Measurements from ENCODE around the gene SREBF2. TPM values are rescaled to one million over a fixed set of nuclear protein-coding genes. Genes with fewer than 3 reads are reported as not detected.
A peak's percentile ranks its signal among the peaks of the same experiment; 100 is the strongest.

The SREBF2 gene
- total and polyA plus RNA-seq, 10 of the 15 experiments (the other 5 are each of a cell fraction or from before 2014, with no cell fraction given), result 2.4 to 177 (median 78.8) TPM

DNA sequence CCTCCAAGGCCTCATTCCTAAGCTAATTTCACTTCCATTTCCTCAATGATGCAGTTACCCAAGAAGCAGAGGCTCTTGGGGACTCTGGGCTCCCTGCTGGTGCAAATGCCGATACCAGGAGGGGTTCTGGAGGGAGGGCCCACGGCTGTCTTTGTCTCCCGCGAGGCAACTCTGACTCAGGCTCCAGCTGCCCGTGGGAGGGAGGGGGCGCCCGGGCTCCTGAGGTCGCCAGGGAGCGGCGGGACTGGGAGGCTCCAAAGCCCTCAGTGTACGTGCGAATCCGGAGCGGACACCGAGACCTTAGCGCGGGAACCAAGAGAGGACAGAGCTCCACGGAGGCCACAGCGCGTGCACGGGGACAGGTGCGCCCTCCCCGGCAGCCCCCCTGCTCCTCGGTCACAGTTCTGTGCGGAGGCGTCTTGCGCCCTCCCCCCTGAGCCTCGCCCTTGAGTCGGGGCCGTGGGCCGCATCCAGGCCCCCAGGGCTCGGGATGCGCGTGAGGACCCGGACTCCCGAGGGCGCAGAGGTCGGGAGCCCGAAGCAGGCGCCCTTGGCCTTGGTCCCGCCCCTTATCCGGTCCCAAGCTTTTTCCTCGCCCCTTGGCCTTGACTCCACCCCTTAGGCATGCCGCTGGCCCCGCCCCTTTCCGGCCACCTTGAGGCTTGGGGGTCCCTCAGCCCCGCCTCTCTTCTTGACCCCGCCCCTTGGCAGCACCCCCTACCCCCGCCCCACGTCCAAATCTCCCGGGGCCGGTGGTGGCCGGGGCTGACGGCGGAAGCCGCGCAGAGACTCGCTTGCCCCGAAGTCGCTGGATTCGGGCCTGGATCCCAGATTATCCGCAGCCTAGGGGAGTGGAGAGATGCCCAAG is 86.7 kb downstream of the SREBF2 start (continued):
- no peak for TF ChIP-seq USF1 (IDR thresholded peaks at IDR 0.05; ENCODE audit: borderline replicate concordance, extremely low read length, insufficient read depth, low read depth, low read length)
- peak; percentile 81; the same call in 1 of the 2 replicates for TF ChIP-seq RB1 (IDR thresholded peaks at IDR 0.05; ENCODE audit: borderline replicate concordance)
- TF ChIP-seq ZNF274 (IDR thresholded peaks at IDR 0.05; ENCODE audit: insufficient read depth, insufficient read length), result no peak
- TF ChIP-seq MYB (IDR thresholded peaks at IDR 0.05; ENCODE audit: borderline replicate concordance, low read depth, low read length), result no peak
- TF ChIP-seq POLR2AphosphoS2 (IDR thresholded peaks at IDR 0.05; ENCODE audit: low read depth, low read length), result peak; percentile 98
- TF ChIP-seq GABPA (IDR thresholded peaks at IDR 0.05; ENCODE audit: low read depth), result no peak
- 0 out of 2 replicates have a peak, but pooled peaks have one; percentile 72 for TF ChIP-seq SMAD5 (IDR thresholded peaks at IDR 0.05; ENCODE audit: low read depth)
- no peak for TF ChIP-seq PKNOX1 (IDR thresholded peaks at IDR 0.05)
- TF ChIP-seq HSF1 (IDR thresholded peaks at IDR 0.05; ENCODE audit: low read depth, low read length), result no peak
- TF ChIP-seq FOS (IDR thresholded peaks at IDR 0.05; ENCODE audit: borderline replicate concordance, extremely low read depth, insufficient read length), result no peak
- TF ChIP-seq BCL11A (IDR thresholded peaks at IDR 0.05; ENCODE audit: low read depth, low read length), result no peak
- TF ChIP-seq RUNX3 (IDR thresholded peaks at IDR 0.05; ENCODE audit: low read length), result no peak
- TF ChIP-seq HCFC1 (IDR thresholded peaks at IDR 0.05; ENCODE audit: low read length), result no peak
- no peak for TF ChIP-seq MXI1 (IDR thresholded peaks at IDR 0.05; ENCODE audit: low read depth, low read length)
- peak; percentile 42; the same call in 2 of the 3 replicates for TF ChIP-seq POU2F2 (IDR thresholded peaks at IDR 0.05; ENCODE audit: borderline replicate concordance, low read depth, low read length)
- peak; percentile 77 for TF ChIP-seq BCL3 (IDR thresholded peaks at IDR 0.05; ENCODE audit: borderline replicate concordance, insufficient read depth, low read depth, low read length, poor library complexity, severe bottlenecking)
- no peak for TF ChIP-seq FOXK2 (IDR thresholded peaks at IDR 0.05)
- peak; percentile 70; the same call in 1 of the 2 replicates for TF ChIP-seq SPI1 (IDR thresholded peaks at IDR 0.05; ENCODE audit: borderline replicate concordance, insufficient read depth, low read depth, low read length)
- no peak for TF ChIP-seq STAT3 (IDR thresholded peaks at IDR 0.05; ENCODE audit: low read depth, low read length)
- TF ChIP-seq BHLHE40 (IDR thresholded peaks at IDR 0.05; ENCODE audit: borderline replicate concordance in 1 of 2, low read depth in 2 of 2, low read length in 1 of 2), result peak; percentile 6 to 82; a peak in 2 of 4 replicates
- no peak for TF ChIP-seq MEF2A (IDR thresholded peaks at IDR 0.05; ENCODE audit: insufficient read depth, low read depth, low read length)
